ENCODE results near the gene ARL9.
A peak's percentile ranks its signal among the peaks of the same experiment; 100 is the strongest.

Gene ARL9, protein sequence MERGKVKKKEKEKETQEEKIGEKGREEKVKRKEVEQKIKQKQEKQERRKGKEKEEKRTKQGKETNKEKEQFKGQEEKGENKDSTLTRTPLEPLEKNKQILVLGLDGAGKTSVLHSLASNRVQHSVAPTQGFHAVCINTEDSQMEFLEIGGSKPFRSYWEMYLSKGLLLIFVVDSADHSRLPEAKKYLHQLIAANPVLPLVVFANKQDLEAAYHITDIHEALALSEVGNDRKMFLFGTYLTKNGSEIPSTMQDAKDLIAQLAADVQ

DNA sequence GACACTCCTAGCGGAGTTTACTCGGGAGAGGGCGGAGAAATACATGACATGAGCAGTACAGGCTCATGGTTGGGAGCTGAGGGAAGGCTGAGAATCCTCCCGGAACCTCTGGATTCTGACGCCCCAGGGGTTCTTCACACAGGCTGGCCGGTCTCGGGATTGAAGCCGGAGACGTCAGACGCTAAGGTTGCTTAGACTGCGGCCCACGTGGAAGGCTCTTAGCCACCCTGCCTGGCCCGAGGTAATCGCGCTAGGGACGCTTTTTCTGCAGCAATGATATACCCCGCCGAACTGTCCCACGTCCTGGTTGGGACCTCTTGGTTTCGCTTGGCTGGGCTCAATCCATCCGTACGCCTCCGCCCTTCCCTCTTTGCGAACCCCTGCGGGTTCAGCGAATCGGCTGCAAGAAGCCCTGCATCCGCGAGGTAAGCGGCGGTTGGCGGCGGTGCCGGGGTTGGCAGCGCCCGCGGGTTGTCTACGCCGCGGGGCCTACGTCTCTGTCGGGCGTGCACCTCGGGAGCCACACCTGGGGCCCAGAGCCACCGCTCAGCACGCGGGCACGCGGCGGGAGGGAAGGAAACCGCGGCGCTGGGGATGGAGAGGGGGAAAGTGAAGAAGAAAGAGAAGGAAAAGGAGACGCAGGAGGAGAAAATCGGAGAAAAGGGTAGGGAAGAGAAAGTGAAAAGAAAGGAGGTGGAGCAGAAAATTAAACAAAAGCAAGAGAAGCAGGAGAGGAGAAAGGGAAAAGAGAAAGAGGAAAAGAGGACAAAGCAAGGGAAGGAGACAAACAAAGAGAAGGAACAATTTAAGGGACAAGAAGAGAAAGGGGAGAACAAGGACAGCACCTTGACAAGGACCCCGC lies at the start of gene ARL9:
Gene ARL9 (plus strand): TSS at position 523 of the 862 bp plus-strand sequence. CDS start 72 bp downstream, at position 595.
- peaks cover 21% of the 10 kb centered on the region for H3K36me3 Mint-ChIP-seq (ENCODE audit: low read depth)
- peaks cover 35% of the 10 kb centered on the region for H3K27me3 Mint-ChIP-seq (ENCODE audit: low read depth, poor library complexity)
- H3K4me1 Mint-ChIP-seq, result peaks cover 20% of the 10 kb centered on the region

DNA sequence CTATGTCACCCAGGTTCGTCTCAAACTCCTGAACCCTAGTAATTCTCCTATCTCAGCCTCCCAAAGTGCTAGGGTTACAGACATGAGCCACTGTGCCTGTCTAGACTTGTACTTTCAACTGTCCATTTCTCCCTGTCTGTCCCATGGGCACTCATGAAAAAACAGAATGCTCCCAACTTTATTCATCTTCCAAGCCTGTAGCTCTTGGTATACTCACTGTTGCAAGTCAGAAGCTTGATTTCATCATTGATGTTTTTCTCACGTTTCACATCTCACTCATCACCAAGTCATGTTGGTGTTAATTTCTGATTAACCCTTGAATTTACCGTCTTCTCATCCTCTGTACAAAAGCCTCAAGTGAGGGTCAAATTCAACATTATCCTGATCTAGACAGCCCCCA lies 45.5 kb upstream of the ARL9 start:
- no peaks in the 10 kb centered on the region for H3K9me3 Mint-ChIP-seq
- TF ChIP-seq, protein P1, sequence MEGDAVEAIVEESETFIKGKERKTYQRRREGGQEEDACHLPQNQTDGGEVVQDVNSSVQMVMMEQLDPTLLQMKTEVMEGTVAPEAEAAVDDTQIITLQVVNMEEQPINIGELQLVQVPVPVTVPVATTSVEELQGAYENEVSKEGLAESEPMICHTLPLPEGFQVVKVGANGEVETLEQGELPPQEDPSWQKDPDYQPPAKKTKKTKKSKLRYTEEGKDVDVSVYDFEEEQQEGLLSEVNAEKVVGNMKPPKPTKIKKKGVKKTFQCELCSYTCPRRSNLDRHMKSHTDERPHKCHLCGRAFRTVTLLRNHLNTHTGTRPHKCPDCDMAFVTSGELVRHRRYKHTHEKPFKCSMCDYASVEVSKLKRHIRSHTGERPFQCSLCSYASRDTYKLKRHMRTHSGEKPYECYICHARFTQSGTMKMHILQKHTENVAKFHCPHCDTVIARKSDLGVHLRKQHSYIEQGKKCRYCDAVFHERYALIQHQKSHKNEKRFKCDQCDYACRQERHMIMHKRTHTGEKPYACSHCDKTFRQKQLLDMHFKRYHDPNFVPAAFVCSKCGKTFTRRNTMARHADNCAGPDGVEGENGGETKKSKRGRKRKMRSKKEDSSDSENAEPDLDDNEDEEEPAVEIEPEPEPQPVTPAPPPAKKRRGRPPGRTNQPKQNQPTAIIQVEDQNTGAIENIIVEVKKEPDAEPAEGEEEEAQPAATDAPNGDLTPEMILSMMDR (IDR thresholded peaks at IDR 0.05), result no peak
- peaks cover 9% of the 10 kb centered on the region for H3K4me1 Mint-ChIP-seq
- H3K27ac Mint-ChIP-seq, result peak overlapping the region; percentile 12
- H3K27me3 Mint-ChIP-seq (ENCODE audit: low read depth, poor library complexity), result peaks cover 3% of the 10 kb centered on the region
- H3K4me3 Mint-ChIP-seq, result no peak overlapping the region
- H3K36me3 Mint-ChIP-seq (ENCODE audit: low read depth), result peaks cover 48% of the 10 kb centered on the region
- no peak for DNase-seq

More for the DNA sequence above, at the start of gene ARL9:
- H3K4me3 Mint-ChIP-seq, result peak within 1 kb of the TSS; percentile 96
- TF ChIP-seq, protein P1 (IDR thresholded peaks at IDR 0.05), result no peak
- DNase-seq, result peak; percentile 69
- H3K27ac Mint-ChIP-seq, result peak within 1 kb of the TSS; percentile 54
- no peaks in the 10 kb centered on the region for H3K9me3 Mint-ChIP-seq

DNA sequence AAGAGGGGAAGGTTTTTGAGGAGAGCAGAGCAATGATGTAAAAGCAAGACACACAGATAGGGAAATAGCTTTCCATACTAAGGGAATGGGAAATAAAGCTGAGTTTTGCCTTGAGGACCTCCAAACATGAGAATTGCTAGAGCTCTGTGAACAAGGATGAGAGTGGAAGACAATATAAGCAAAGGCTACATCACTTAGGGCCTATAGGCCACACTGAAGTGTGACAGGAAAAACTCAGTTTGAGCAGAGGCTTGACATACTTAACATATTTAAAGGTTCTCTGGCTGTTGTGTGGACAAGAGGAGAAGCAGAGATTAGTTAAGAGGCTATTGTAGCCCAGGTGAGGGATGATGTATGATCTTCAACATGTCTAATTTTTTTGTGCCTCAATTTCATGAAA lies 43.4 kb upstream of the ARL9 start:
- DNase-seq, result no peak
- peak overlapping the region; percentile 70 for H3K27ac Mint-ChIP-seq
- peaks cover 30% of the 10 kb centered on the region for H3K4me1 Mint-ChIP-seq
- H3K27me3 Mint-ChIP-seq (ENCODE audit: low read depth, poor library complexity), result no peaks in the 10 kb centered on the region
- TF ChIP-seq, protein P1 (IDR thresholded peaks at IDR 0.05), result no peak
- H3K9me3 Mint-ChIP-seq, result no peaks in the 10 kb centered on the region
- H3K4me3 Mint-ChIP-seq, result no peak overlapping the region
- H3K36me3 Mint-ChIP-seq (ENCODE audit: low read depth), result peaks cover 29% of the 10 kb centered on the region

DNA sequence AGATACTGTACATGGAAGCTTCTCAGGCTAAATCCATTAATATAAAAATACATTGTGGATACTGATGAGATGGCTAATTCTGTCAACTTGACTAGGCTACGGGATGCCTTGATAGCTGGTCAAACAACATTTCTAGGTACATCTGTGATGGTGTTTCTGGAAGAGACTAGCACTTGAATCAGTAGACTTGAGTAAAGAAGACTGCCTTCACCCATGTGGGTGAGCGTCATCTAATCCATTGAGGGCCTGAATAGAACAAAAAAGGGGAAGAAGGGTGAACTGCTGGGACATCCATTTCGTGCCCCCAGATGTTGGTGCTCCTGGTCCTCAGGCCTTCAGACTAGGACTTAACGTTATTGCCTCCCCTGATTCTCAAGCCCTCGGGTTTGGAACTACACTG lies 41.9 kb upstream of the ARL9 start:
- Mint-ChIP-seq H3K9me3 (no peaks in the 10 kb centered on the region), H3K4me3 (no peak overlapping the region)

DNA sequence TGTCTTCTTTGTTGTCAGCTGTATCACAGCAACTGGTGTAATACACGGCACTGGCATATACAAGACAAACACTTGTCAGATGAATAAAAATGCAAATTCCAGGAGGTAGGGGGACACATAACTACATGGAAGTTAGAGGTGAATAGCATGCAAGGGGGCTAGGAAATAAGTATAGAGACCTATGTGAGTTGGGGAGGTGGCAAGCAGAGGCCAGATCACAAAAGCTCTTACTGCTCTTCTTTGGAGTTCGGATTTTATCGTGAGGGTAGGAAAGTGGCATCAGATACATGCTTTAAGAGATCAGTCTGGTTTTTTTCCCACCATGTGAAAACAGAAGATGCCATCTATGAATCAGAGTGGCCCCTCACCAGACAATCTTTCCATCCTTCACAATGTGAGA lies 41.0 kb upstream of the ARL9 start:
- H3K27me3 Mint-ChIP-seq (ENCODE audit: low read depth, poor library complexity), result no peaks in the 10 kb centered on the region
- peaks cover 50% of the 10 kb centered on the region for H3K4me1 Mint-ChIP-seq
- H3K27ac Mint-ChIP-seq, result peak overlapping the region; percentile 3
- no peaks in the 10 kb centered on the region for H3K9me3 Mint-ChIP-seq
- peaks cover 24% of the 10 kb centered on the region for H3K36me3 Mint-ChIP-seq (ENCODE audit: low read depth)
- H3K4me3 Mint-ChIP-seq, result peak overlapping the region; percentile 11
- TF ChIP-seq, protein P1 (IDR thresholded peaks at IDR 0.05), result no peak
- no peak for DNase-seq

More for the DNA sequence above, 41.9 kb upstream of the ARL9 start:
- Mint-ChIP-seq H3K27me3 (ENCODE audit: low read depth, poor library complexity) (no peaks in the 10 kb centered on the region), H3K36me3 (ENCODE audit: low read depth) (peaks cover 24% of the 10 kb centered on the region), H3K4me1 (peaks cover 41% of the 10 kb centered on the region), H3K27ac (peak overlapping the region; percentile 27)
- DNase-seq, result no peak
- TF ChIP-seq, protein P1 (IDR thresholded peaks at IDR 0.05), result no peak

Data from nephron progenitor cell (in vitro differentiated cells).